Lower leg skin (tissue), 3 donors: ENCODE measurements around the gene PSMD1.

Source experiments
- CTCF ChIP-seq, 3 donors: fragments of 450-650 bp; IDR thresholded peaks; one replicate each; pipeline ENCODE4 v1.5.1; 2016; ENCODE audit warnings: antibody characterized with exemption in 3 of 3, mild to moderate bottlenecking in 3 of 3, moderate library complexity in 2 of 3
- POLR2A ChIP-seq, 2 donors: fragments of 450-650 bp; IDR thresholded peaks; one replicate each; pipeline ENCODE4 v1.6.1; 2016 to 2017; ENCODE audit warnings: antibody characterized with exemption in 2 of 2, mild to moderate bottlenecking in 1 of 2, moderate library complexity in 1 of 2

- TF ChIP-seq CTCF (IDR thresholded peaks at IDR 0.05): no peak
- no peak for TF ChIP-seq POLR2A (IDR thresholded peaks at IDR 0.05)
Observed at GRCh38 chr2:231159306-231159705, 102.6 kb downstream of the PSMD1 start.
